HepG2 (cell line): Measurements from ENCODE around the gene ZNF792. TPM values are rescaled to one million over a fixed set of nuclear protein-coding genes. Genes with fewer than 3 reads are reported as not detected.
A peak's percentile ranks its signal among the peaks of the same experiment; 100 is the strongest.

Experiments
- AKAP8 ChIP-seq: sonication (generic); formaldehyde crosslinking; IDR thresholded peaks from 2 replicates; pipeline ENCODE4 v1.5.1; 2020; ENCODE audit warnings: mild to moderate bottlenecking, missing genetic modification reagents
- ASH2L ChIP-seq: fragments of 300-600, 200-600 bp; sonication (generic); IDR thresholded peaks from 2 replicates; pipeline ENCODE4 v1.7.0; 2017; ENCODE audit warnings: low read depth, mild to moderate bottlenecking, moderate library complexity, mixed read lengths, low read length; ENCODE audit not compliant: insufficient read length
- ATF7-NPFF ChIP-seq: sonication (generic); formaldehyde crosslinking; IDR thresholded peaks from 2 replicates; pipeline ENCODE4 v1.8.1; 2023; ENCODE audit warnings: mild to moderate bottlenecking, low read depth, missing genetic modification reagents, moderate library complexity
- JARID2 ChIP-seq: sonication (generic); formaldehyde crosslinking; IDR thresholded peaks from 2 replicates; pipeline ENCODE4 v1.8.1; 2023; ENCODE audit warnings: missing genetic modification reagents, inconsistent platforms; ENCODE audit not compliant: insufficient replicate concordance
- KDM1A ChIP-seq: IDR thresholded peaks from 2 replicates; pipeline ENCODE4 v1.6.1; 2016; ENCODE audit warnings: missing compliant biosample characterization
- KLF15 ChIP-seq: sonication (generic); formaldehyde crosslinking; IDR thresholded peaks from 2 replicates; pipeline ENCODE4 v1.8.1; 2023; ENCODE audit warnings: borderline replicate concordance, mild to moderate bottlenecking, inconsistent platforms, missing genetic modification reagents, mixed read lengths
- MNT ChIP-seq: fragments of 450-650 bp; IDR thresholded peaks from 2 replicates; pipeline ENCODE4 v1.6.1; 2016
- MZF1 ChIP-seq: sonication (generic); formaldehyde crosslinking; IDR thresholded peaks from 2 replicates; pipeline ENCODE4 v1.8.1; 2023; ENCODE audit warnings: mild to moderate bottlenecking, missing genetic modification reagents, borderline replicate concordance
- NRL ChIP-seq: sonication (generic); formaldehyde crosslinking; IDR thresholded peaks from 2 replicates; pipeline ENCODE4 v1.5.0; 2020; ENCODE audit warnings: missing genetic modification reagents, mild to moderate bottlenecking, moderate library complexity, borderline replicate concordance
- PPARG ChIP-seq: conservative IDR thresholded peaks from 2 replicates; pipeline ENCODE4 v1.6.1; 2016; ENCODE audit warnings: missing biosample characterization, missing genetic modification reagents
- RNF2 ChIP-seq: fragments of 450-650 bp; conservative IDR thresholded peaks from 2 replicates; pipeline ENCODE4 v1.6.1; 2016; ENCODE audit warnings: low read depth
- SIN3A ChIP-seq: IDR thresholded peaks from 2 replicates; pipeline ENCODE4 v1.6.1; 2011; ENCODE audit warnings: low read depth, mild to moderate bottlenecking, control low read depth, low read length, borderline replicate concordance
- SIX1 ChIP-seq: sonication (generic); formaldehyde crosslinking; IDR thresholded peaks from 2 replicates; pipeline ENCODE4 v1.4.0; 2020; ENCODE audit warnings: missing genetic modification reagents, borderline replicate concordance
- SMYD3 ChIP-seq: sonication (generic); formaldehyde crosslinking; IDR thresholded peaks from 2 replicates; pipeline ENCODE4 v1.8.1; 2023; ENCODE audit warnings: mild to moderate bottlenecking, missing genetic modification reagents
- ZBTB1 ChIP-seq: sonication (generic); formaldehyde crosslinking; IDR thresholded peaks from 2 replicates; pipeline ENCODE4 v1.4.0; 2020; ENCODE audit warnings: missing genetic modification reagents, borderline replicate concordance
- ZFP36L1 ChIP-seq: sonication (generic); formaldehyde crosslinking; IDR thresholded peaks from 2 replicates; pipeline ENCODE4 v1.8.0; 2022; ENCODE audit warnings: mild to moderate bottlenecking, missing genetic modification reagents, moderate library complexity
- ZFP82 ChIP-seq: sonication (generic); formaldehyde crosslinking; IDR thresholded peaks from 2 replicates; pipeline ENCODE4 v1.5.1; 2020; ENCODE audit warnings: mild to moderate bottlenecking, missing genetic modification reagents, borderline replicate concordance
- ZNF281 ChIP-seq: sonication (generic); formaldehyde crosslinking; IDR thresholded peaks from 2 replicates; pipeline ENCODE4 v1.4.0; 2020; ENCODE audit warnings: missing genetic modification reagents, borderline replicate concordance
- ZNF367 ChIP-seq: sonication (generic); formaldehyde crosslinking; IDR thresholded peaks from 2 replicates; pipeline ENCODE4 v1.4.0; 2020; ENCODE audit warnings: missing genetic modification reagents, borderline replicate concordance
- ZNF562 ChIP-seq: sonication (generic); formaldehyde crosslinking; IDR thresholded peaks from 2 replicates; pipeline ENCODE4 v1.8.0; 2022; ENCODE audit warnings: missing genetic modification reagents, borderline replicate concordance
- ZNF577 ChIP-seq: sonication (generic); formaldehyde crosslinking; IDR thresholded peaks from 2 replicates; pipeline ENCODE4 v1.4.0; 2020; ENCODE audit warnings: mild to moderate bottlenecking, low read depth, missing genetic modification reagents, borderline replicate concordance
- ZNF660 ChIP-seq: sonication (generic); formaldehyde crosslinking; IDR thresholded peaks from 2 replicates; pipeline ENCODE4 v1.5.1; 2020; ENCODE audit warnings: mild to moderate bottlenecking, low read depth, missing genetic modification reagents, borderline replicate concordance
- ZNF780A ChIP-seq: sonication (generic); formaldehyde crosslinking; IDR thresholded peaks from 2 replicates; pipeline ENCODE4 v1.8.0; 2022; ENCODE audit warnings: mild to moderate bottlenecking, missing genetic modification reagents, moderate library complexity
- polyA plus RNA-seq, 8 experiments: library from polyadenylated mRNA; depleted of rRNA in 3 of 8; stranded (reverse) in 7 of 8; unstranded in 1 of 8; fragments of >200 nt; fragmentation: Illumina TruSeq in 4 of 8; extraction: Trizol in 4 of 8; gene quantifications; 2 replicates each; pipeline versions ENCODE4 v1.2.1 to v1.2.3, GENCODE V29; 2011 to 2016; ENCODE audit warnings: low read depth in 4 of 8, missing spikeins in 1 of 8, mixed read lengths in 1 of 8; ENCODE audit not compliant: insufficient read depth in 1 of 8
- total RNA-seq, 5 experiments: library from RNA; depleted of rRNA; stranded (reverse); fragments of >200 nt; fragmentation: Illumina TruSeq; extraction: Trizol; gene quantifications; 2 replicates each; pipeline ENCODE4 v1.2.3, GENCODE V29; 2016; ENCODE audit warnings: low read depth in 1 of 5
- TF ChIP-seq, protein P1 (sequence below): IDR thresholded peaks from 2 replicates; pipeline ENCODE4 v1.6.1; 2012; ENCODE audit warnings: low read depth, low read length, improper control_type of control experiment

The ZNF792 gene
- total and polyA plus RNA-seq, 2 of the 13 experiments (the other 11 are each of a cell fraction or from before 2014, with no cell fraction given): 5.5 to 11.5 TPM

GRCh38 chr19:35006342-35006998, 42.4 kb upstream of the ZNF792 start (continued):
- TF ChIP-seq ZFP36L1 (CRISPR knock-in tag): no peak; the same call in 1 of the 2 replicates
- TF ChIP-seq ZNF562 (CRISPR knock-in tag): no peak
- no peak for TF ChIP-seq JARID2
- peak; percentile 90 for TF ChIP-seq SIX1 (CRISPR knock-in tag)
- peak; percentile 93 for TF ChIP-seq AKAP8 (CRISPR knock-in tag)
- TF ChIP-seq RNF2: no peak
- no peak for TF ChIP-seq ZBTB1 (CRISPR knock-in tag)
- TF ChIP-seq ZNF660 (CRISPR knock-in tag): no peak
- peak; percentile 43; the same call in 1 of the 2 replicates for TF ChIP-seq ZFP82 (CRISPR knock-in tag)
- TF ChIP-seq PPARG (CRISPR knock-in tag): peak; percentile 75
- TF ChIP-seq ZNF281 (CRISPR knock-in tag): peak; percentile 62; the same call in 1 of the 2 replicates
- TF ChIP-seq, protein P1, sequence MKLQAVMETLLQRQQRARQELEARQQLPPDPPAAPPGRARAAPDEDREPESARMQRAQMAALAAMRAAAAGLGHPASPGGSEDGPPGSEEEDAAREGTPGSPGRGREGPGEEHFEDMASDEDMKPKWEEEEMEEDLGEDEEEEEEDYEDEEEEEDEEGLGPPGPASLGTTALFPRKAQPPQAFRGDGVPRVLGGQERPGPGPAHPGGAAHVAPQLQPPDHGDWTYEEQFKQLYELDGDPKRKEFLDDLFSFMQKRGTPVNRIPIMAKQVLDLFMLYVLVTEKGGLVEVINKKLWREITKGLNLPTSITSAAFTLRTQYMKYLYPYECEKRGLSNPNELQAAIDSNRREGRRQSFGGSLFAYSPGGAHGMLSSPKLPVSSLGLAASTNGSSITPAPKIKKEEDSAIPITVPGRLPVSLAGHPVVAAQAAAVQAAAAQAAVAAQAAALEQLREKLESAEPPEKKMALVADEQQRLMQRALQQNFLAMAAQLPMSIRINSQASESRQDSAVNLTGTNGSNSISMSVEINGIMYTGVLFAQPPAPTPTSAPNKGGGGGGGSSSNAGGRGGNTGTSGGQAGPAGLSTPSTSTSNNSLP: peak; percentile 99
- no peak for TF ChIP-seq MNT
- TF ChIP-seq SMYD3: no peak
- TF ChIP-seq SIN3A: 0 out of 2 replicates have a peak, but pooled peaks have one; percentile 47
- TF ChIP-seq MZF1: peak; percentile 78; the same call in 1 of the 2 replicates
- peak; percentile 63 for TF ChIP-seq ASH2L
- no peak for TF ChIP-seq NRL (CRISPR knock-in tag)
- 0 out of 2 replicates have a peak, but pooled peaks have one; percentile 63 for TF ChIP-seq ZNF367 (CRISPR knock-in tag)
- TF ChIP-seq ATF7-NPFF: peak; percentile 40; the same call in 1 of the 2 replicates
- TF ChIP-seq KDM1A (CRISPR knock-in tag): peak; percentile 79
- no peak for TF ChIP-seq KLF15 (CRISPR knock-in tag)
- TF ChIP-seq ZNF577: no peak
- TF ChIP-seq ZNF780A (CRISPR knock-in tag): no peak
